Measurements from ENCODE around the gene PLCB1.

The PLCB1 gene

GRCh38 chr20:8471465-8471864 is 339.4 kb downstream of the PLCB1 start:
- WGBS, 2 experiments (ENCODE audit: insufficient coverage in 2 of 2): no CpG with 5 or more reads among the region's 2 CpGs

DNA sequence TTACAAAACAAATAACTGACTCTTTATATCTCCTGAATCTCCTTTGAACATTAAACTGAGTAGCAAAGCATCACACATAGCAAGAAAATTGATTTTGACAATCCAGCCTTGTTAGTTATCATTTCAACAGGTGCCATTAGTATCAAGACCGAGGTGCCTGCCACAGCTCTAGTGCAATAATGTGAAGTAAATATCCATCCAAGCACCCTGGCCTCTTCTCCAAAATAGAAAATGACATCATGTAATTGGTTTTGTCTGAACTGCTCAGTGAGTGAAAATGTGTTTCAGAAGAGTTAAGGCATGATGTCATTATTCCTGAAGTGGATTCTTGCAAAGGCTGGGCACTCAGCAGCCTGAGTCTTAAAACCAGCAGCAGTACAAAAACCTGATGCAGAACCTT is 341.4 kb downstream of the PLCB1 start:
- H3K4me3 ChIP-seq (ENCODE audit: extremely low read depth, insufficient read depth, low read length, poor library complexity, severe bottlenecking): no peak overlapping the region
- no peaks in the 10 kb centered on the region for H3K36me3 ChIP-seq (ENCODE audit: control insufficient read depth, insufficient read depth, low read length)
- WGBS, 2 experiments (ENCODE audit: insufficient coverage in 2 of 2): no CpG with 5 or more reads among the region's 1 CpG
- H3K27ac ChIP-seq (ENCODE audit: low read depth, low read length, severe bottlenecking): no peak overlapping the region
- no peaks in the 10 kb centered on the region for H3K9me3 ChIP-seq (ENCODE audit: control insufficient read depth, low read length)
- H3K4me1 ChIP-seq (ENCODE audit: control insufficient read depth, insufficient read depth, low read length, poor library complexity, severe bottlenecking): no peaks in the 10 kb centered on the region

More at GRCh38 chr20:8471465-8471864, 339.4 kb downstream of the PLCB1 start:
- no peak overlapping the region for H3K27ac ChIP-seq (ENCODE audit: low read depth, low read length, severe bottlenecking)
- H3K9me3 ChIP-seq (ENCODE audit: control insufficient read depth, low read length): no peaks in the 10 kb centered on the region
- no peak overlapping the region for H3K4me3 ChIP-seq (ENCODE audit: extremely low read depth, insufficient read depth, low read length, poor library complexity, severe bottlenecking)
- H3K4me1 ChIP-seq (ENCODE audit: control insufficient read depth, insufficient read depth, low read length, poor library complexity, severe bottlenecking): no peaks in the 10 kb centered on the region
- H3K36me3 ChIP-seq (ENCODE audit: control insufficient read depth, insufficient read depth, low read length): no peaks in the 10 kb centered on the region

DNA sequence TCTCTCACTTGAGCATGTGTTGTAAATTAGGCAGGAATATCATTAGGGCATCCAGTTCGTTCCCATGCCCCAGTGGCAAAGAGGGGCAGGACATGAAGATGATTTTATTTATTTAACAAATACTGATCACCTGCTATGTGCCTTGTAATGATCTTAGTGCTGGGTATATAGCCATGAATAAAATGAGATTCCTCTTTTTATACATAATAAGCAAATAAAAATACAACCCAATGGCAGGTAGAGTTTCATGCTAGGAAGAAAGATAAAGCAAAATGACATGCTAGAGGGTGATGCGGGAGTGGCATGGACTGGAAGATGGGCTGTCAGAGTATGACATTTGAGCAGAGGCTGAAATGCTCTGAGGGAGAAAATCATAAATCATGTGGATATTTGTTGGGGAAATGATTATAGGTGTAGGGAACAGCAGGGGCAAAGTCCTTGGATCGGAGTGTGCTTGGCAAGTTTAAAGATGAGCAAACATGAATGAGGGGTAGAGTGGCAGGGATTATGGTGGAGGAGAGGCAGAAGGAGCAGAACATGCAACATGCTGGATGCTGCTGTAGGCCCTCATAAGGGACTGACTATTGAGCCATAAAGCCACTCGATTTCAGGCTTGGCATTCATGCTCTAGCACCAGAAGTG is 342.1 kb downstream of the PLCB1 start:
- H3K27ac ChIP-seq (ENCODE audit: low read depth, low read length, severe bottlenecking): no peak overlapping the region
- 94 to 95% methylated on average over 2 to 3 of the region's 4 CpGs for WGBS, 2 experiments (ENCODE audit: insufficient coverage in 2 of 2)
- no peaks in the 10 kb centered on the region for H3K36me3 ChIP-seq (ENCODE audit: control insufficient read depth, insufficient read depth, low read length)
- H3K4me1 ChIP-seq (ENCODE audit: control insufficient read depth, insufficient read depth, low read length, poor library complexity, severe bottlenecking): no peaks in the 10 kb centered on the region
- H3K9me3 ChIP-seq (ENCODE audit: control insufficient read depth, low read length): no peaks in the 10 kb centered on the region
- no peak overlapping the region for H3K4me3 ChIP-seq (ENCODE audit: extremely low read depth, insufficient read depth, low read length, poor library complexity, severe bottlenecking)

DNA sequence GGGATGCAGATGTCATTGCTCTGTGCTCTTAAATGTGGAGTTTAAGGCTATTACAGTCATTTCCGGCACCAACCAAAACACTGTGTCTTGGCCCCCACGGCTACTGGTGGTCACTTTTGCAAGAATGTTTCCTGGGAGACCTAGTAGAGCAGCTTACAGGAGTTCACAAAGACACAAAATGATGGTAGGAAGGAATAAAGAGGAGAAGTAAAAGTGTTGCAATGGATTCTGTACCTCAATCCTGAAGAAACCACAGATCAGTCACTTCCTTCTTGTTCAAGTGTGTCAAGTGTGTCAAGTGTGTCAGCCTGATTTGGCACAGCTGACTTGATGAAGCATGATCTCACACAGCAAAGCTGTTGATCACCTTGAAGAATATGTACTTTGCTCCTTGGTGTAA is 344.0 kb downstream of the PLCB1 start:
- H3K27ac ChIP-seq (ENCODE audit: low read depth, low read length, severe bottlenecking): no peak overlapping the region
- no peaks in the 10 kb centered on the region for H3K9me3 ChIP-seq (ENCODE audit: control insufficient read depth, low read length)
- no peaks in the 10 kb centered on the region for H3K36me3 ChIP-seq (ENCODE audit: control insufficient read depth, insufficient read depth, low read length)
- no peak overlapping the region for H3K4me3 ChIP-seq (ENCODE audit: extremely low read depth, insufficient read depth, low read length, poor library complexity, severe bottlenecking)
- 100% methylated on average over 1 to 2 of the region's 2 CpGs for WGBS, 2 experiments (ENCODE audit: insufficient coverage in 2 of 2)
- no peaks in the 10 kb centered on the region for H3K4me1 ChIP-seq (ENCODE audit: control insufficient read depth, insufficient read depth, low read length, poor library complexity, severe bottlenecking)

- 92 to 100% methylated on average over 3 of the region's 6 CpGs for WGBS, 2 experiments (ENCODE audit: insufficient coverage in 2 of 2)
Observed at GRCh38 chr20:8480597-8480996, 348.5 kb downstream of the PLCB1 start.

DNA sequence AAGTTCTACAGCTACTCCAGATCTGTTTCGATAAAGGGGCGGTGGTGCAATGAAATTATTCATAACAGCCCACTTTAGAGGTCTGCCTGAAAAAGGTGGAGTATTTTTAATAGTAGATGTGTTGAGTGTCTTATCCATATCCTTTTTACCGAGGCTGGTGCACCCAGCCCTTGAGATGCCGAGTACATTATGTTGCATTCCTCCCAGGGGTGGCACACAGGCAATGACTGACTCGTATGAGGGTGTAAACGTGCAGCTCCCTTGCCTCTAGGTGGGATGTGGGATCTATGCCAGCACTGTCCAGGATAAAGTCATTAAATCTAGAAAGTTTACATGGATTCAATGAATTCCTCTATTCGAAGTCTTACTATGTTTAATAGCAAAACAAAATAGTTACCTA is 355.6 kb downstream of the PLCB1 start:
- no peaks in the 10 kb centered on the region for H3K36me3 ChIP-seq (ENCODE audit: control insufficient read depth, insufficient read depth, low read length)
- no peak overlapping the region for H3K4me3 ChIP-seq (ENCODE audit: extremely low read depth, insufficient read depth, low read length, poor library complexity, severe bottlenecking)
- no peaks in the 10 kb centered on the region for H3K4me1 ChIP-seq (ENCODE audit: control insufficient read depth, insufficient read depth, low read length, poor library complexity, severe bottlenecking)
- no peaks in the 10 kb centered on the region for H3K9me3 ChIP-seq (ENCODE audit: control insufficient read depth, low read length)
- H3K27ac ChIP-seq (ENCODE audit: low read depth, low read length, severe bottlenecking): no peak overlapping the region
- WGBS, 2 experiments (ENCODE audit: insufficient coverage in 2 of 2): 89 to 93% methylated on average over 3 to 4 of the region's 7 CpGs

More at GRCh38 chr20:8480597-8480996, 348.5 kb downstream of the PLCB1 start:
- Histone ChIP-seq H3K36me3 (ENCODE audit: control insufficient read depth, insufficient read depth, low read length) (no peaks in the 10 kb centered on the region), H3K9me3 (ENCODE audit: control insufficient read depth, low read length) (no peaks in the 10 kb centered on the region), H3K27ac (ENCODE audit: low read depth, low read length, severe bottlenecking) (no peak overlapping the region), H3K4me1 (ENCODE audit: control insufficient read depth, insufficient read depth, low read length, poor library complexity, severe bottlenecking) (no peaks in the 10 kb centered on the region), H3K4me3 (ENCODE audit: extremely low read depth, insufficient read depth, low read length, poor library complexity, severe bottlenecking) (no peak overlapping the region)

DNA sequence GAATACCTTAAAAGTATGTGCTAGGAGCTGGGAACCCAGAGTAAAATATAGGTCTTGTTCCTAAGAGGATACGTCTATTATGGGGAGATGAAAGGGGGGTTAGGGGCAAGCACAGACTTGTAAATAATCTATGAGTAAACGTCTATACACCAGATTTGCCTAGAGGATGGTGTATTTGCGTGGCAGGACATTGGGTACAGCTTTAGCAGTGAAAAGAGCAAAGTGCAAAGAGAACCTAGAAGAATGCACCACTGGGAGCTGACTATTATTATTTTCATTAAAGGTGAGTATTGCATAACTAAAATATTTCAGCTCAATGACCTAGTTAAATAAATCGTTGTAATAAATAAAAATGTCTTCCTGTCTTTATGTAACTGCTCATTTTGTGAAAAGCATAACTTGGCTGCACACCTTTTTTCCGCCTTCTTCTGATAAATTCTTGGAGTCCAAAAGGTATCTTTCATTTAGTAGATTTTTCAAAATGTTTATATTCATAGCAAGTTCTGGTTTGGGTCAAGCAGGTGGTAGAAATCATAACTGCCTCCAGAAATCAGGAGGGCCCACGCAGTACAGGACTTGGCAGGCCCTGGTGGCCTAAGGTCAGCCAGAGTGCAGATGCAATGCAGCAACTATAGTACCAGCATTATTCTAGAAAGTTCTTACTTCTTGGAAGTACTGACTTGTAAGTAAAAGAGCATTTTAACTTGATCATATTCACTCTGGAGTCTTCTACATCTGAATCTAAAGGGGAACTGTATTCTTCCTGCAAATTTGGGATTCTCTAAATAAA is 357.2 kb downstream of the PLCB1 start:
- Histone ChIP-seq H3K36me3 (ENCODE audit: control insufficient read depth, insufficient read depth, low read length) (no peaks in the 10 kb centered on the region), H3K27ac (ENCODE audit: low read depth, low read length, severe bottlenecking) (no peak overlapping the region), H3K9me3 (ENCODE audit: control insufficient read depth, low read length) (no peaks in the 10 kb centered on the region), H3K4me1 (ENCODE audit: control insufficient read depth, insufficient read depth, low read length, poor library complexity, severe bottlenecking) (no peaks in the 10 kb centered on the region), H3K4me3 (ENCODE audit: extremely low read depth, insufficient read depth, low read length, poor library complexity, severe bottlenecking) (no peak overlapping the region)
- WGBS, 2 experiments (ENCODE audit: insufficient coverage in 2 of 2): 63 to 88% methylated on average over 1 of the region's 6 CpGs

DNA sequence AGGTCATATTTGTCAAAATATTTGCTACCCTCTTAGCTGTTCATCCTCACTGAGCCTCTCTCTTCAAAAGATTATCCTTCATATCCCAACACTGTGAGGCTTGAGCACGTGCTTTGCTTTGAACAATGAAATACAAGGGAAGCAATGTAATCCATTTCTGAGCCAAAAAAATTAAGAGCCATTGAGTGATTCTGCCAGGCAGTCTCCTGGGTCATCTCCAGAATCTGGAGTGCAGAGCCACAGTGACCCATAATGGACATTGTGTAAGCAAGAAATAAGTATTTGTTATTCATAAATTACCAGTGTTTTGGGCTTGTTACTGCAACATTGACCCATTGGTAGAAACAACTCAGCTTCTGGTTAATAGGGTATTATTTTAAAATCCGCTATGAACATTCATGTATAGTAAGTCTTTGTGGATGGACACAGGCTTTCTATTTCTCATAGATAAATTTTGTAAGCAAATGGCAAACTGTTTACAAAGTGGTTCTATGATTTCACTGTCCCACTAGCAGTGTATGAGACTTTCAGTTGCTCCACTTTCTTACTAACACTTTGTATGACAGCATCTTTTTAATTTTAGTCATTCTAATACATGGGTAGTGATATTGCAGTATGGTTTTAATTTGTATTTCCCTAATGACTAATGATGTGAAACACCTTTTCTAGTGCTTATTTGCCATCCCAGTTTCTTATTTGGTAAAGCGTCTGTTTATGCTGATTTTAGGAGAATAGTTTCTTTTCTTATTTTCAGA is 358.2 kb downstream of the PLCB1 start:
- H3K36me3 ChIP-seq (ENCODE audit: control insufficient read depth, insufficient read depth, low read length): no peaks in the 10 kb centered on the region
- no peaks in the 10 kb centered on the region for H3K9me3 ChIP-seq (ENCODE audit: control insufficient read depth, low read length)
- WGBS, 2 experiments (ENCODE audit: insufficient coverage in 2 of 2): 83 to 100% methylated on average over 1 of the region's 3 CpGs
- no peak overlapping the region for H3K4me3 ChIP-seq (ENCODE audit: extremely low read depth, insufficient read depth, low read length, poor library complexity, severe bottlenecking)
- no peaks in the 10 kb centered on the region for H3K4me1 ChIP-seq (ENCODE audit: control insufficient read depth, insufficient read depth, low read length, poor library complexity, severe bottlenecking)
- no peak overlapping the region for H3K27ac ChIP-seq (ENCODE audit: low read depth, low read length, severe bottlenecking)

- no peak overlapping the region for H3K4me3 ChIP-seq (ENCODE audit: extremely low read depth, insufficient read depth, low read length, poor library complexity, severe bottlenecking)
- H3K36me3 ChIP-seq (ENCODE audit: control insufficient read depth, insufficient read depth, low read length): no peaks in the 10 kb centered on the region
- no peaks in the 10 kb centered on the region for H3K9me3 ChIP-seq (ENCODE audit: control insufficient read depth, low read length)
- H3K4me1 ChIP-seq (ENCODE audit: control insufficient read depth, insufficient read depth, low read length, poor library complexity, severe bottlenecking): no peaks in the 10 kb centered on the region
- H3K27ac ChIP-seq (ENCODE audit: low read depth, low read length, severe bottlenecking): no peak overlapping the region
Observed at GRCh38 chr20:8492173-8492572, 360.1 kb downstream of the PLCB1 start.

DNA sequence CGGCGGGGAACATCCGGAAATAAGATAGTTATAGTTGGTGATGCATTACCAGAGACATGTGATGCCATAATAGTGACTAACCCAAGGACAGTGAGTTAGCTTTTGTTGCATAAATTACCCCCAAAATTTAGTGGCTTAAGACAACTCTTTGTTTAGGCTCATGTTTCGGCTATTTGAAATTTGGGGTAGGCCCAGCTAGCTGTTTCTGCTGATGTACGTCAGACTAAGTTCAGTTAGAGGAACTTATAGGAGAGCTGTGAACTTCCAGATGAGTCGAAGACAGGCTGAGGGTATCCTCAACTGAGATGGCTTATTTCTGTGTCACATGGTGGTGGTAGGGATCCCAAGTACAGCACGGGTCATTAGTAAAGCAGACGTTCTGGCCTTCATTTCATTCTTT is 366.5 kb downstream of the PLCB1 start:
- 90 to 98% methylated on average over 5 to 6 of the region's 8 CpGs for WGBS, 2 experiments (ENCODE audit: insufficient coverage in 2 of 2)
- no peak overlapping the region for H3K27ac ChIP-seq (ENCODE audit: low read depth, low read length, severe bottlenecking)
- no peaks in the 10 kb centered on the region for H3K36me3 ChIP-seq (ENCODE audit: control insufficient read depth, insufficient read depth, low read length)
- no peaks in the 10 kb centered on the region for H3K9me3 ChIP-seq (ENCODE audit: control insufficient read depth, low read length)
- H3K4me3 ChIP-seq (ENCODE audit: extremely low read depth, insufficient read depth, low read length, poor library complexity, severe bottlenecking): no peak overlapping the region
- H3K4me1 ChIP-seq (ENCODE audit: control insufficient read depth, insufficient read depth, low read length, poor library complexity, severe bottlenecking): no peaks in the 10 kb centered on the region
